GM21367 (cell line): Measurements from ENCODE around the gene COX10.

ENCODE experiments used
- ATAC-seq: cut with Tn5 transposase; IDR thresholded peaks from one replicate; pipeline ENCODE4 v1.9.1; 2021; ENCODE audit not compliant: unreplicated experiment

The COX10 gene

DNA sequence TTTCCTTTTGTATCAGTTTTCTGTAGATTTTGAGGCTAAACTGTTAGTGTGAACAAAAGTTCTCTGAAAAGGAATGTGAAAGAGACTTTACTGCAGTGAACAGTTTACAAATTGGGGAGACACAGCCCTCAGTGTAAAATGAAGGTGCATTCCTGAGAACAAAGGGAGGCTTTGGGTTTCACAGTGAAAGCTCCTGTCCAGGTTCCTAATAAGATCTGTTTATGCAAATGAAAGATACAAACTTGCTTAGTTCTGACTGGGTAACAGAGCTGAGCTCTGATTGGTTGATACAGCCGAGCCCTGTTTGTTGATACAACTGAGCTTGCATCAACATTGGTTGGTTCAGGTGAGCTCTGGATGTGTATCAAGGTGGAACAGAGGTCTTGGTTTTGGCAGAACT lies 175.7 kb downstream of the COX10 start:
- ATAC-seq = no peak

DNA sequence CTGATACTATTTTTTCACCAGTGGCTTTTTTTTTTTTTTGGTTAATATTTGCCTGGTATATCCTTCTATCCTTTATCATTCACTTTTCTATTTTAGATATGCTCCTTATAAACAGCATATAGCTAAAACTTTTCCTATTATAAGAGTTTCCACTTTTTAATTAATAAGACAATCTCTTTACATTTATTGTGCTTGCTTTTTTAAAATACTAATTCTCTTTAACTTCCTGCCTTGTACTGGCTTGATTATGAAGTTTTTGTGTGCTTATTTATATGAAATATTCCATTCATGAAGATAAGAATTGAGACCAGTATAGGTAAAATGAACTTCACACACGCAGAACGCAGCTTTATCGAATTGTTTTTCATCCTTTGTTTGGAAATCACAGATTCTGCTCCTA lies 176.3 kb downstream of the COX10 start:
- no peak for ATAC-seq
